Posterior cingulate gyrus (tissue), 11 donors: ENCODE measurements around the gene GDF9.
"Not testable (repeated sequence)": the region's sequence is repeated elsewhere in the genome, so short reads cannot be mapped to it uniquely, and the experiment has no call there.

ENCODE experiments used
- DNase-seq, 10 donors: peaks; one replicate each; pipeline versions ENCODE4 v3.0.0 to v3.0.0-alpha.2; 2020 to 2021; ENCODE audit warnings: mixed read lengths in 3 of 10
- intact Hi-C: fragments of 100-400 bp; cut with DNase I; formaldehyde crosslinking; loops from one replicate; pipeline ENCODE4 v1.15.1; 2023

Gene GDF9

GRCh38 chr5:132873930-132874271, 7.6 kb upstream of the GDF9 start:
- no peak for DNase-seq
- intact Hi-C loops: no loop called here

GRCh38 chr5:132873119-132873929, 7.1 kb upstream of the GDF9 start, which contains the start of gene LEAP2:
LEAP2 (plus strand) TSS chr5:132873668; CDS start chr5:132873695, 27 bp downstream.
- no peak for DNase-seq
- intact Hi-C loops: no loop called here

DNA sequence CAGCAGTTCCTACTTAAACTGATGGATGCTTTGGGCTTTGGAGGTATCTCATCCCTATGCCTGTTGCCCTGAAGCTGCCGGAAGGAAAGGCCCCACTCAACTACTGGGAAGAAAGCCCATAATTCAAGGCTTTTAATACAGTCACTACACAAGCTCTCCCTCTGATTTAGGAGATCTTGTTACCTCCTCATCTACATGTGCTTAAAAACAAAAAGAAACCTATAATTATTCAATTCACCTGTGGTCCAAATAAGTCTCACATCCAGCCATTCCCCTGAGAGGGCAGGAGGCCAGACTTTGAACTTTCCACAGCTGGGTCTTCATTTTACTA, 6.5 kb upstream of the GDF9 start:
- DNase-seq: no peak
- intact Hi-C loops: no loop called here

- DNase-seq: no peak
- intact Hi-C loops: no loop called here
Observed at GRCh38 chr5:132871459-132872284, 5.4 kb upstream of the GDF9 start.

DNA sequence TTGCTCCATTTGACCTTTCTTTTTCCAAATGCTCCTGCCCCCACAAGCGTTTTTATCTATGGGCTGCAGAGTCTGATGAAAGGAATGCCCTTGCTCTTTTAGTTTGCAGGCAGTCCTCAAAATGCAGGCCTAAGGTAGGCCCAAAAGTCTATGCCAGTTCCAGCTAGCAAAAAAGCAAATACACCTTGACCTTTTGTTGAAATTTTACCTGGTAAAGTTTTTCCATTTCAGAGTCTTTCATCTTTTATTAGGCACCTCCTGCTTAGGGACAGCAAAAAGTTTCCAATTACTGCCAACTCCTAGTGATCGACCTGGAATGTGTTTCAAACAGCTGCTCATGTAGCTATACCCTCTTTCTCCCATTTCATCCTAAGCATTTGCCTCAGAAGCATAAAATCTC, 4.5 kb upstream of the GDF9 start:
- intact Hi-C loops: no loop called here
- DNase-seq: no peak

GRCh38 chr5:132868754-132869153, 2.5 kb upstream of the GDF9 start:
- intact Hi-C loops: loop anchor here (5.0 to 10.0 kb wide), 4 partner anchors 36 to 214 kb away; partner anchors contain the start of genes IL13, KIF3A and SHROOM1

DNA sequence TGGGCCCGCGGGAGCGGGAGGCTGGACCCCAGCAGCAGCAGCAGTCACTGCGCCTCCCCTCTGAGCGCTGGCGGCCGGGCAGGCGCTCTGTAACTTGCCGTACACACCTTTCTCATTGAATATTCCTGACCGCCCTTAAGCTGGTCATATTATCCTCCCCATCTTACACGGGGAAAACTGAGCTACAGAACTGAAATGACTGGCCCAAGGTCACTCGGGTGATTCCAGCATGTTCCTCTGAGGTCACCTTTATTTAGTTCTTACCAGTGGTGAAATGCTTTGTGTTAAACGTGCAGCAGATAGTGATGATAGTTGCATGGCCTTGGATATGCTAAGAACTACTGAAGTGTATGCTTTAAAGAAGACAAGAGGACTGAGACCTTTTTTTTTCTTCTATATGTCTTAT, 780 bp upstream of the GDF9 start:
- intact Hi-C loops: loop anchor here (5.0 to 10.0 kb wide), 4 partner anchors 35 to 212 kb away; partner anchors contain the start of genes IL13, KIF3A and SHROOM1
- DNase-seq: no peak

More at GRCh38 chr5:132868754-132869153, 2.5 kb upstream of the GDF9 start:
- no peak for DNase-seq

DNA sequence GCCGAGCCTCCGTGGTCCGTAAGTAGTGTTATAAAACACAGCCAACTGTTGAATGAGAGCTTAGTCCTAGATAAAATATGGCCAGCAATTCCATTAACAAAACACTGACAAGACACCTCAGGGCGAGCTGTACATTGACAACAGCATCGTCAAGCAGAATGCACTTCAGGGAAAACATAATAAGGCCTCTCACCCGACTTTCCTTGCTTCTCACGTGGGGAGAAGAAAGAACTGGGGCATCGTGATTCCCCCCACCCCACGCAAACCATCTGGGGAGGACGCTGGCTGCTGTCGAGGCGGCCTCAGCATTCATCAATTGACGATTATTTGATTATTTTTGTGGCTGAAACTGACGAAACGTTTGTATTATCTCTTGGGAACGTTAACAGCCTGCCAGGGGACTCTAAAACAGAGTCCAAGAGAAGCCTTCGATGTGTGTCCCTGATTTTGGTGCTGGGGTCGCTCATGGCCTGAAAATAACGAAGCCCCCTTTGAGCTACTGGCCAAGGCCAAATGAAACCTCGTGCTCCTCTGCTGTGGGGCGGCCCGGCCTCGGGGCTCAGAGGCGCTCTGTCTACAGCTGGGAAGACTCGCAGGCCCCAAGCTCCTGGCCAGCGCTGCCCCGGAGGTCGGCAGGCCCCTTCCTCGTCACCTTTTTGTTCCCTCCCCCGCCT, 464 bp downstream of the GDF9 start:
- no peak for DNase-seq
- intact Hi-C loops: loop anchor here (5.0 to 10.0 kb wide), 4 partner anchors 34 to 211 kb away; partner anchors contain the start of genes IL13, KIF3A and SHROOM1

DNA sequence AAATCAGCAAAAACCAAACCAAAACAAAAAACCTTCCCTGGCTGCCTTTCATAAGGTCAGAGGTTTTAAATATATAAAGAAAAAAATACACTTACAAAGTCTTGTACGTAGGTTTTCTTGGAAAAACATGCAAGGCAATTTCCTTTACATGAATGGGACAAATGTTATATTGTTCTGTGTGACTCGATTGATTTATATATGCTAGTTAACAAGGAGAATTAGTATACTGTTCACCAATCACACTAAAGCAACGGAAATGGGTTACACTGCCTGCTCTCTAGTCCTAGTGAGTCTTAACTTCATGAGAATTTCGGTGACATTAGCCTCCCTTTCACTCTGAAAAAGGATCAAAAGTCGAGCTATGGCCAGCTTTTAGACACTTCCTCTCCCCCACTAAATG, 5.5 kb downstream of the GDF9 start:
- DNase-seq: no peak
- intact Hi-C loops: loop anchor here (10.0 kb wide), 1 partner anchor 206 kb away; the partner anchor contains the start of gene IL13

DNA sequence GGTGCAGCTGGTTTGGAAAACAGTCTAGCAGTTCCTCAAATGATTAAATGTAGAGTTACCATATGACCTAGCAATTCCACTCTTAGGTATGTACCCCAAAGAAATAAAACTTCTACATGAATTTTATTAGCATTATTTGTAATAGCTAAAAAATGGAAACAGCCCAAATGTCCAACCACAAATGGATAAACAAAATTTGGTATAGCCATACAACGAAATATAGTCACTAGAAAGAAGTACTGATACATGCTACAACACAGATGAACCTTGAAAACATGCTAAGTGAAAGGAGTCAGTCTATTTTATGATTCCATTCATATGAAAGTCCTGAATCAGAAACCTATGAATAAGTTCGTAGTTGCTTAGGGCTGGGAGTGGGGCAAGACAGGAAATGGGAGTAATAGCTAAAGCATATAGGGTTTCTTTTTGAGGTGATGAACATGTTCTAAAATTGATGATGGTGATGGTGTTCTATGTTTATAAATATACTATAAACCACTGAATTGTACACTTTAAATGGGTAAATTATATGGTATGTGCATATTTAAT, 6.3 kb downstream of the GDF9 start:
- intact Hi-C loops: loop anchor here (10.0 kb wide), 1 partner anchor 205 kb away; the partner anchor contains the start of gene IL13
- DNase-seq: no peak

DNA sequence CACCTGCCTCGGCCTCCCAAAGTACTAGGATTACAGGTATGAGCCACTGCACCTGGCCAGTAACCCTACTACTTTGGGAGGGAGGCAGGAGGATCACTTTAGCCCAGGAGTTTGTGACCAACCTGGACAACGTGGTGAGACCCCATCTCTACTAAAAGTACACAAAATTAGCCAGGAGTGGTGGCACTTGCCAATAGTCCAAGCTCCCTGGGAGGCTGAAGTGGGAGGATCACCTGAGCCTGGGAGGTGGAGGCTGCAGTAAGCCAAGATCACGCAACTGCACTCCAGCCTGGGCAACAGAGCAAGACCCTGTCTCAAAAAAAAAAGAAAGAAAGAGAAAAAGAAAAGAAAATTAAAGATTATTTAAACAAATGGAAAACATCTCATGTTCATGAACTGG, 10.3 kb downstream of the GDF9 start:
- intact Hi-C loops: no loop called here
- DNase-seq: no peak

GRCh38 chr5:132854992-132855391, 11.3 kb downstream of the GDF9 start:
- intact Hi-C loops, DNase-seq: not testable (repeated sequence)

DNA sequence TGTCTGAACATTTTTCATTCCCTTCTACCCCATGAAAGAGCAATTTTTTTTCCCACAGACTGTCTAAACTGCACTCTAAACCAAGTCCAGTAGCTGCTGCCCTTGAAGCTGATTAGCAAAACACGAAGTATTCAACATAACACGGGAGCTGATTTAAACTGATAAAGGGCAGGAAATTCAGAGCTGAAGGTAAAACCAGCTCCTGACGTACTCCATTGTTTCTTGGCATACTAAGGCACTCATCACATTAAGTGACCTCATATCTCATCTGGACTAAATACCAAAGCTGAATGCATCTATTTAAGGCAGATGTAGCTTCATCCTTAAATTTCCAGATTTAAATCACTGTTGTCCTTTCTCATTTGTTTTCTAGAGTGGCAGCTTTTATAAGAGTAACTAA, 12.0 kb downstream of the GDF9 start:
- intact Hi-C loops: no loop called here
- no peak for DNase-seq

DNA sequence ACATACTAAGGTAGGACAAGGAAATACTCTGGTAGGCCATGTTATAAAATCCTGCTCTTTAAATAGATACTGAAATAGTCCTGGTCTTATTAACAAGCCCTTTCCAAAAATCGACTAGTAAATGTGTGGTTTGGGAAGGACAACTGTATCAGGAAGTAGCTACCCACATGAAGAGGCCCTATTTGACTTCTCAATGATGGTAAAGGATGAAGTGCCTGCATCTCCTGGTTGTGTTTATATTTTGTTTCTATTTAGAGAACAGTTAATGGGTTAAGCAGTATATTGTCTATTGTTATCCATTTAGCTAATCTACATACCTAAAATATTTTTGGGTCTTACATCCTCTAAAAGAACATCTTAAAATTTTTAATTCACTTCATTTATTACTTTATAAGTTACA, 12.5 kb downstream of the GDF9 start:
- intact Hi-C loops: no loop called here
- no peak for DNase-seq

DNA sequence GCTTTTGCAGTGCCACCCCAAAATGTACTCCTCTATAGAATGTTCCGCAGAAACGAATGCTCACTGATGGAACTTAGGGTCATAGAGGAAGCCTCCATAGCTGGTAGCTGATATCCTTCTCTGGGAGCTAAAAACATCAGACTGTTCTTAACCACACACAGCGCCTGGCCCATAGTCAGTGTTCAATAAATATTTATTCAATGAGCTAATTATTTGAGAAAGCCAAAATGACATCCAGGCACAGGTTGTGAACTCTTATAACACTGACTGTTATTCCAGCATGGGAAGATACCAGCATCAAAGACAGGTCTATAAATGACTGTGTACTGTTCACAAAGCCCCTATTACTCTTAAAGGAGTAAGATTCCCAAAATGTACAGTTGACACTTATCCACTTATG, 12.9 kb downstream of the GDF9 start:
- intact Hi-C loops: no loop called here
- DNase-seq: no peak

- intact Hi-C loops: no loop called here
- DNase-seq: no peak
Observed at GRCh38 chr5:132850066-132850465, 16.2 kb downstream of the GDF9 start.

GRCh38 chr5:132849347-132849746, 16.9 kb downstream of the GDF9 start:
- DNase-seq: no peak
- intact Hi-C loops: no loop called here

DNA sequence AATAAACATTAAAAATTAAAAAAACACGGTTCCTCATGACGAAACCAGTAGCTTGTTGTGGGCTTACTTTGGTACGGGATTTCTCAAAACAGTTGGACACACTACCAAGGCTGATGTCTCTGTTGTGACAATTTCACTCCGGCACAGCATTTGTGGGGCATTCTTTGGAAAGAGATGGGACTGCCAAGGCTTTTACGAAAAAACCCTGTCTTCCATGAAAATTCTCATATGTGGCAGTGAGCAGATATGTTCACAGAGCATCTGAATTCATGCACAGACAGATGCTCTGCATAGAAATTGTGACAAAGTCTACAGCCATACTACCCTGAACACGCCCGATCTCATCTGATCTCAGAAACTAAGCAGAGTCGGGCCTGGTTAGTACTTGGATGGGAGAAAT, 18.0 kb downstream of the GDF9 start:
- intact Hi-C loops: no loop called here

DNA sequence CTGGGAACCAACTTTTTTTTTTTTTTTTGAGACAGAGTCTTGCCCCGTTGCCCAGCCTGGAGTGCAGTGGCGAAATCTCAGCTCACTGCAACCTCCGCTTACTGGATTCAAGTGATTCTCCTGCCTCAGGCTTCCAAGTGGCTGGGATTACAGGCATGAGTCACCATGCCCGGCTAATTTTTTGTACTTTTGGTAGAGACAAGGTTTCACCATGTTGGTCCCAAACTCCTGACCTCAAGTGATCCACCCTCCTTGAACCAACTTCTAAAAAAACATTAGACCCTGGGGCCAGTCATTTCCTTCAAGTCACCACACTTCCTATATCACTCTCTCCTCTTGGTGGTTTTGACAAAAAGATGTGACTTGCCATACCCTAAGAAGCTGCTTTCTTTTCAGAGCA, 25.0 kb downstream of the GDF9 start:
- DNase-seq: no peak
- intact Hi-C loops: no loop called here

More for the DNA sequence above, 18.0 kb downstream of the GDF9 start:
- DNase-seq: no peak

DNA sequence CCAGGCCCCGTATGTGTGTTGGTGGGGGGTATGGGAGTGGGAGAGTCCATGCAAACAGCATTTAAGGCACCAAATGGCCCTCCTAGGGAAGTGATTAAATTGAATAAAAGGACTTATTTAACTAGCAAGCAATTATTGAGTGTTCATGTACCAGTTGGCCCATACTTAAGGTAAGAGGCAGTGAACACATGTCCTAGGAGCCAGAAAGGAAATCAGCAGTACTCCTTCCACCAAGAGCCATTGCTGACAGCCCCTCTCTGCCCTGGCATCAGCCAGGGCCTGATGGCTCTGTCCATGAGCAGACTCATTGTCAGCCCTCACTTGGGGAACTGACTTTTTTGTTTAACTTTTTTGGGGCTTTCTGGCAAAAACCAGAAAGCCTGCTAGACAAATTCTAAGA, 25.4 kb downstream of the GDF9 start:
- intact Hi-C loops: no loop called here

GRCh38 chr5:132840313-132840712, 26.0 kb downstream of the GDF9 start:
- intact Hi-C loops: no loop called here
- DNase-seq: no peak

More for the DNA sequence above, 25.4 kb downstream of the GDF9 start:
- DNase-seq: no peak
